Lower leg skin (tissue), 4 donors: ENCODE data around the gene VWA5B1. TPM values are rescaled to one million over a fixed set of nuclear protein-coding genes. Genes with fewer than 3 reads are reported as not detected.

ENCODE experiments used
- DNase-seq, 2 donors: peaks; one replicate each; pipeline ENCODE4 v3.0.0-alpha.2; 2019; ENCODE audit warnings: low spot score in 2 of 2
- H3K4me3 ChIP-seq: fragments of 200-600 bp; sonication (generic); 2 replicates; pipeline ENCODE4 v1.5.1; 2017; ENCODE audit warnings: mild to moderate bottlenecking, low read depth; ENCODE audit not compliant: poor library complexity, severe bottlenecking
- CTCF ChIP-seq, 3 donors: fragments of 450-650 bp; IDR thresholded peaks; one replicate each; pipeline ENCODE4 v1.5.1; 2016; ENCODE audit warnings: antibody characterized with exemption in 3 of 3, mild to moderate bottlenecking in 3 of 3, moderate library complexity in 2 of 3
- POLR2A ChIP-seq, 2 donors: fragments of 450-650 bp; IDR thresholded peaks; one replicate each; pipeline ENCODE4 v1.6.1; 2016 to 2017; ENCODE audit warnings: antibody characterized with exemption in 2 of 2, mild to moderate bottlenecking in 1 of 2, moderate library complexity in 1 of 2
- WGBS, 2 donors: methylation state at CpG; one replicate each; pipeline ENCODE4 v1.1.5; 2018; 5-methylcytosine and 5-hydroxymethylcytosine counted together
- intact Hi-C: fragments of 100-400 bp; cut with DNase I; formaldehyde crosslinking; loops from one replicate; pipeline ENCODE4 v1.15.0; 2023; ENCODE audit warnings: low total_unique reads
- total RNA-seq, 4 donors: library from RNA; depleted of rRNA; stranded (reverse); fragments of >200 nt; gene quantifications; one replicate each; pipeline ENCODE4 v1.1.0, GENCODE V29; 2016

VWA5B1 gene
- total RNA-seq, 4 donors from 2014 or later, result not detected

DNA sequence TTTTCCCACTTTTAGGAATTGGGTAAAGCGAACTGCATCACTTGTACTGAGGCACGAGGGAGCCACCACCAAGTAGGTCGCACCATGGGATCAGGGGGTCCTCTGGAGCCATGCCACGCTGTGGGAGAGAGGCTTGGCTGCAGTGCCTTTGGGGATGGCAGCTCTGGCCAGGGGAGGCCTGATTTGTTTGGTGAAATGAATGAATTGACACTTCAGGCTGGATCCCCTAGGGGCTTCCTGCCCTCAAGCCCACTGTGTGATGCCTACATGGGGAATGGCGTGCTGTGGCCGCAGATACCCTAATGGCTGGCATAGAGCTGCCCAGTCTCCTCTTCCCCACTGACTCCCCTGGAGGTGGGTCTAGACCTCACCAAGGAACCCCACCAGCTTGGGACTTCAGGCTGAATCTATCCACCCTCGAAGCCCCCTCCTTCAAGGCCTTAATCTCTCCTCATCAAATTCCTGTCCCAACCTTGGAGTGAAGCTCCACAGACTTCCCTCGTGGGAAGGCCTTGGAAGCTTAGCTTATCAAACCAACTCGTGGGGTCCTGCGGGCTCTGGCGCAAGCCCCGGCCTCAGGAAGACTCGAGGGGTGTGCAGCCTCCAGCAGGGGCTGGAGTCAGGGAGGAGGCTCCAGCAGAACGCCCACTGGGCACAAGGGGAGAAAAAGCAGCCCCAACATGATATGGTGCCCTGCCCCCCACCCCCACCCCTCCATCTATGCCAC is 64.6 kb downstream of the VWA5B1 start:
- no peak overlapping the region for H3K4me3 ChIP-seq
- intact Hi-C loops, result no loop called here
- TF ChIP-seq CTCF (IDR thresholded peaks at IDR 0.05) (no peak), POLR2A (IDR thresholded peaks at IDR 0.05) (no peak)
- 82 to 84% methylated on average over 14 of the region's 14 CpGs for WGBS, 2 donors
- DNase-seq, result no peak

DNA sequence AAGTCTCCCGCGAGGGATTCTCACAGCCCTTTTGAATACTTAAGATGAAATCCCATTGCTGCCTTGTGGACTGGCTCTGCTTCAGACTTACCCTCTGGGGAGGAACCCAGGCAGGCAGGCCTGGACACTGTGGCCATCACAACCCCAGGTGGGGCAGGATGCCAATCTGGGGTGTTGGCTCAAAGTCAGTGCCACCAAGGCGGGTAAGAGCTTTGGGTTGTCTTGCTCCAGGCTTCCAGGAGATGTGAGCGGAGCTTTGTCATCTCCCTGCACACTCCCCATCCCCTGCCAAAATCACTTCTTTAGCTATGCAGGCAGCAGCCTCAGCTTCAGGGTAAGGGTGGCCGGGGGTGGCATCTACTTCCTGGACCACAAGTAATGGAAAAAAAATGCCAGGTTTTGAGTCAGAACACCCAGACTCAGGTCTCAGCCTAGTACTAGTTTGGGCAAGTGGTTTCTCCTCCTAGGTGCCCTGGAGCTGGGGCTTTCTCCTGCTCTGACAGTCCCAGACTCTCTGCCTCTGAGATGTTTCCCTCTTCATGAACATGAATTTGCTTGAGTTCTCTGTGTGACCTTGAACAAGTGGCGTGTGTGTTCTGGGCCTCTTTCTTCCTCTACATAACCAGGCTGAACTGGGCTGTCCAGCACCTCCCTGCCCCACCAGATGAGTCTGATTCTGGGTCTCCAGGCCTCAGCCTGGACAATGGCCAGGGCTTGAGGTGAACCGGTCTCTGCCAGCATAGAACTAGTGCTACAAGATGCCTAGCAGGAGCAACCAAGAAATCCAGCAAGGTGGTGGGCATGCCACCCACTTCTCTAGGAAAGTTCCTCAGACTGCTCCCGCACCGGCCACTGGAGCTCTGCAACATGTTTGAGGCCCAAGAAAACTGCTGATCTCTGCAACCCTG is 65.4 kb downstream of the VWA5B1 start:
- TF ChIP-seq CTCF (IDR thresholded peaks at IDR 0.05), result no peak
- no peak for TF ChIP-seq POLR2A (IDR thresholded peaks at IDR 0.05)
- no peak overlapping the region for H3K4me3 ChIP-seq
- no peak for DNase-seq
- 41 to 56% methylated on average over 9 of the region's 9 CpGs for WGBS, 2 donors
- intact Hi-C loops, result no loop called here

DNA sequence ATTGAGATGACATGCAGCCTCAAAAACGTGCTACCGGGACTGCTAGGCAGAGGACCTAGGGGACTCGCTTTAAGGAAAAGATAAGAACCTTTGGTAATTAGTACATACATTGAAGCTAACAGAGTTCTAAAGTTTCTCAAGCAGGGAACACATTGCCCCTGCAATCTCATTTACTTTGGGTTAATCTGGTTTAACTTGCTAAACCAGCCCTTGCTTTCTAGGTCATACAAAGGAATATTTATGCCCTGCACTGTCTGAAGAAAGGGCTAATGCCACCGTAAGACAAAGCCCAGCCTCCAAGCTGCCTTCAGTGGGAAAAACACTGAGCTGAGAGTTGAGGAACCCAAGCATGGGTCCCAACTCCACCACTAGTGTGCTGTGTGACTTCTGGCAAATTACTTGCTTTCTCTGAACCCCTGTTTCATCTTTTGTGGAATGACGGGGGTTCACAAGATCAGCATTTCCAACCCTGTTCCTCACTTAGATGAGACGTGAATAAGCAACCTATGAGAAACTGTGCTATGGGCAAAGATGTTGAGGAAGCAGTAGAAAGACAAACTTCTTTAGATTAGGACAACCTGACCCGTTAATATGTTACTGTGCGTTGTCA is 66.3 kb downstream of the VWA5B1 start:
- intact Hi-C loops, result no loop called here
- DNase-seq, result no peak
- TF ChIP-seq CTCF (IDR thresholded peaks at IDR 0.05) (no peak), POLR2A (IDR thresholded peaks at IDR 0.05) (no peak)
- 64 to 67% methylated on average over 8 of the region's 8 CpGs for WGBS, 2 donors
- no peak overlapping the region for H3K4me3 ChIP-seq

DNA sequence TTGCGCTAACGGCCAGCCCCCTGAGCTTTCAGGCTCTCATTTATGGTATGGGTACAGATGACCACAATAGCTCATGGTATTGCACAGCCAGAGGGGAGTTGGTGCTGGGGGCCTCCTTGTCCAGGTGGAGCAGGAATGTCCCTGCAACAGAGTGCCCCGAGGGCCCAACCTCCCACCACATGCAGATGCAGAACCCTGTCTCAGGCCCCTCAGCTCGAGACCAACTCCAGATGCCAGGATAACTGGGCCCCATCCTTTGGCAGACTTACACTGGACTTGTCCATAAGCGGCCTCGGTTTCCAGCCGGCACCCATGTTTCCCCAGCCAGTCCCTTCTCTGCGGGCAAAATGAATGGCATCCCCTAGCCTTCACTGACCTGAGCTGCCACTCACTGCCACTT is 67.1 kb downstream of the VWA5B1 start:
- WGBS, 2 donors, result 87 to 88% methylated on average over 8 of the region's 8 CpGs

GRCh38 chr1:20358761-20359263 is 68.1 kb downstream of the VWA5B1 start:
- intact Hi-C loops, result no loop called here
- 12 to 30% methylated on average over 12 of the region's 12 CpGs for WGBS, 2 donors
- DNase-seq, result no peak
- TF ChIP-seq POLR2A (IDR thresholded peaks at IDR 0.05) (no peak), CTCF (IDR thresholded peaks at IDR 0.05) (no peak)
- no peak overlapping the region for H3K4me3 ChIP-seq

More for the DNA sequence above, 67.1 kb downstream of the VWA5B1 start:
- DNase-seq, result no peak
- intact Hi-C loops, result no loop called here
- TF ChIP-seq CTCF (IDR thresholded peaks at IDR 0.05) (no peak), POLR2A (IDR thresholded peaks at IDR 0.05) (no peak)
- H3K4me3 ChIP-seq, result no peak overlapping the region
